ENCODE data around the gene GPBAR1.

GRCh38 chr2:218296847-218297246, 36.0 kb downstream of the GPBAR1 start:
- TF ChIP-seq RFX5 (IDR thresholded peaks at IDR 0.05; ENCODE audit: low read length) (no peak), TAF1 (IDR thresholded peaks at IDR 0.05; ENCODE audit: borderline replicate concordance, low read depth, low read length) (no peak), FOSL2 (IDR thresholded peaks at IDR 0.05; ENCODE audit: borderline replicate concordance, low read depth) (no peak), FOXJ3 (CRISPR knock-in tag; IDR thresholded peaks at IDR 0.05) (no peak), SIN3A (IDR thresholded peaks at IDR 0.05; ENCODE audit: borderline replicate concordance, low read depth, low read length) (no peak), NFIC (IDR thresholded peaks at IDR 0.05; ENCODE audit: borderline replicate concordance) (no peak), YY1 (IDR thresholded peaks at IDR 0.05; ENCODE audit: low read depth) (no peak), JUND (IDR thresholded peaks at IDR 0.05) (no peak), CTCF (IDR thresholded peaks at IDR 0.05) (no peak), POLR2AphosphoS5 (IDR thresholded peaks at IDR 0.05; ENCODE audit: low read depth, low read length) (no peak), GATA2 (CRISPR knock-in tag; IDR thresholded peaks at IDR 0.05) (no peak), NRF1 (IDR thresholded peaks at IDR 0.05; ENCODE audit: low read depth, low read length) (no peak), RAD21 (IDR thresholded peaks at IDR 0.05; ENCODE audit: low read length) (no peak), FOXM1 (IDR thresholded peaks at IDR 0.05; ENCODE audit: low read depth) (no peak)

Data from SK-N-SH (cell line).